Gastrocnemius medialis (tissue), 4 donors: ENCODE results near the gene B2M. TPM values are rescaled to one million over a fixed set of nuclear protein-coding genes. Genes with fewer than 3 reads are reported as not detected.
"Not testable (repeated sequence)": the region's sequence is repeated elsewhere in the genome, so short reads cannot be mapped to it uniquely, and the experiment has no call there.

Experiments
- ATAC-seq, 2 donors: fragments of 150-250 bp; one replicate each; pipeline ENCODE4 v1.9.1; 2016
- DNase-seq, 2 donors: peaks; one replicate each; pipeline ENCODE4 v3.0.0-alpha.2; 2019
- H3K27ac ChIP-seq, 4 donors: fragments of 200-600 bp; sonication (generic); 1 replicate in 1 of 4; 2 replicates in 3 of 4; pipeline ENCODE4 v1.5.1; 2016 to 2018; ENCODE audit warnings: mild to moderate bottlenecking in 2 of 4, moderate library complexity in 1 of 4
- H3K27me3 ChIP-seq, 3 donors: fragments of 200-600 bp; sonication (generic) in 2 of 3; 1 replicate in 1 of 3; 2 replicates in 2 of 3; pipeline versions ENCODE4 v1.5.1 to v1.6.0; 2016 to 2019; ENCODE audit warnings: mild to moderate bottlenecking in 1 of 3, moderate library complexity in 1 of 3
- H3K36me3 ChIP-seq, 2 donors: fragments of 200-600 bp; sonication (generic) in 1 of 2; one replicate each; pipeline ENCODE4 v1.5.1; 2017 to 2018
- H3K4me1 ChIP-seq, 2 donors: fragments of 200-600 bp; sonication (generic) in 1 of 2; one replicate each; pipeline ENCODE4 v1.5.1; 2016 to 2017; ENCODE audit warnings: mild to moderate bottlenecking in 2 of 2
- H3K4me3 ChIP-seq, 4 donors: fragments of 200-600 bp; sonication (generic) in 3 of 4; 1 replicate in 1 of 4; 2 replicates in 3 of 4; pipeline ENCODE4 v1.5.1; 2016 to 2019; ENCODE audit warnings: mild to moderate bottlenecking in 2 of 4
- H3K9me3 ChIP-seq, 3 donors: fragments of 200-600 bp; sonication (generic) in 2 of 3; 1 replicate in 1 of 3; 2 replicates in 2 of 3; pipeline ENCODE4 v1.5.1; 2016 to 2019
- CTCF ChIP-seq, 5 experiments: fragments of 450-650 bp in 3 of 5; fragments of 200-600 bp in 2 of 5; sonication (generic) in 2 of 5; IDR thresholded peaks in 4 of 5; conservative IDR thresholded peaks in 1 of 5; 1 replicate in 4 of 5; 2 replicates in 1 of 5; pipeline ENCODE4 v1.5.1; 2016 to 2019; ENCODE audit warnings: antibody characterized with exemption in 5 of 5, mild to moderate bottlenecking in 3 of 5, moderate library complexity in 3 of 5
- POLR2A ChIP-seq, 2 donors: fragments of 450-650 bp; IDR thresholded peaks; one replicate each; pipeline ENCODE4 v1.6.1; 2017; ENCODE audit warnings: antibody characterized with exemption in 2 of 2, mild to moderate bottlenecking in 2 of 2, moderate library complexity in 2 of 2
- in situ Hi-C, 4 donors: fragments of 200-750 bp; cut with MboI; loops; one replicate each; pipeline versions ENCODE4 v1.15.0 to v1.8.0; 2017; ENCODE audit warnings: low sequenced_read_pairs in 4 of 4
- intact Hi-C: fragments of 100-400 bp; cut with DNase I; formaldehyde crosslinking; loops from one replicate; pipeline ENCODE4 v1.15.1; 2023; ENCODE audit warnings: low total_unique reads
- total RNA-seq, 4 donors: library from RNA; depleted of rRNA; stranded (reverse); fragments of >200 nt; gene quantifications; one replicate each; pipeline versions ENCODE4 v1.1.0 to v1.2.3, GENCODE V29; 2016

Gene B2M
- total RNA-seq, 4 donors from 2014 or later = 787 to 1,106 (median 928) TPM

- peaks cover 16 to 24% of the 10 kb centered on the region in 2 donors for H3K4me1 ChIP-seq
- ATAC-seq = no peak
- intact Hi-C loops = loop anchor here (2.0 to 5.0 kb wide), 4 partner anchors 65 to 935 kb away; partner anchors contain the start of genes EIF3J, SERF2 and SPG11
Observed at GRCh38 chr15:44727485-44728231, 16.3 kb downstream of the B2M start.

GRCh38 chr15:44728232-44728575, 16.9 kb downstream of the B2M start:
- Histone ChIP-seq H3K4me1 (peaks cover 16 to 24% of the 10 kb centered on the region in 2 donors), H3K4me3 (peak overlapping the region; percentile 60 to 98 (median 84)), H3K27ac (peak overlapping the region; percentile 87 to 100 (median 96))
- intact Hi-C loops = loop anchor here (2.0 to 5.0 kb wide), 4 partner anchors 65 to 936 kb away; partner anchors contain the start of genes EIF3J, SERF2 and SPG11
- H3K36me3 ChIP-seq, H3K9me3 ChIP-seq, DNase-seq, ATAC-seq, H3K27me3 ChIP-seq: not testable (repeated sequence)
- in situ Hi-C loops = loop anchor here in 3 of 4 donors (25.0 kb wide), 1 partner anchor 141 kb away; no protein-coding TSS in a partner anchor

More at GRCh38 chr15:44727485-44728231, 16.3 kb downstream of the B2M start:
- TF ChIP-seq POLR2A (IDR thresholded peaks at IDR 0.05) = no peak
- TF ChIP-seq CTCF (IDR thresholded peaks at IDR 0.05 in 4 of 5, conservative IDR thresholded peaks at IDR 0.05 in 1 of 5) = no peak
- Histone ChIP-seq H3K27ac (peak overlapping the region; percentile 87 to 100 (median 96)), H3K4me3 (peak overlapping the region in 1 of 4 donors; percentile 88), H3K27me3 (no peaks in the 10 kb centered on the region), H3K9me3 (no peaks in the 10 kb centered on the region), H3K36me3 (peaks cover 0 to 8% of the 10 kb centered on the region in 2 donors)
- in situ Hi-C loops = loop anchor here in 3 of 4 donors (25.0 kb wide), 1 partner anchor 140 kb away; no protein-coding TSS in a partner anchor
- DNase-seq = no peak

- Histone ChIP-seq H3K27me3 (no peaks in the 10 kb centered on the region), H3K36me3 (peaks cover 0 to 8% of the 10 kb centered on the region in 2 donors), H3K27ac (peak overlapping the region; percentile 87 to 100 (median 96)), H3K4me1 (peaks cover 16 to 24% of the 10 kb centered on the region in 2 donors), H3K4me3 (peak overlapping the region; percentile 60 to 98 (median 84)), H3K9me3 (no peaks in the 10 kb centered on the region)
- DNase-seq (peak; percentile 90 to 96), ATAC-seq (peak; percentile 98)
- in situ Hi-C loops = loop anchor here in 3 of 4 donors (25.0 kb wide), 1 partner anchor 141 kb away; no protein-coding TSS in a partner anchor
- intact Hi-C loops = loop anchor here (1.0 to 5.0 kb wide), 5 partner anchors 17 to 936 kb away; partner anchors contain the start of genes B2M, EIF3J, PATL2 and SERF2
- no peak for TF ChIP-seq CTCF (IDR thresholded peaks at IDR 0.05 in 4 of 5, conservative IDR thresholded peaks at IDR 0.05 in 1 of 5)
- peak; percentile 80 to 87 for TF ChIP-seq POLR2A (IDR thresholded peaks at IDR 0.05)
Observed at GRCh38 chr15:44728576-44729407, 17.5 kb downstream of the B2M start.

- H3K27me3 ChIP-seq = no peaks in the 10 kb centered on the region
- peaks cover 0 to 8% of the 10 kb centered on the region in 2 donors for H3K36me3 ChIP-seq
- no peak for DNase-seq
- peak overlapping the region; percentile 60 to 98 (median 84) for H3K4me3 ChIP-seq
- peak overlapping the region; percentile 87 to 100 (median 96) for H3K27ac ChIP-seq
- in situ Hi-C loops = loop anchor here in 3 of 4 donors (10.0 to 25.0 kb wide), 2 partner anchors 65 to 142 kb away; partner anchors contain the start of gene SPG11 (in 1 of the 3)
- no peak for TF ChIP-seq POLR2A (IDR thresholded peaks at IDR 0.05)
- ATAC-seq = peak in 1 of 2 donors; percentile 21
- intact Hi-C loops = loop anchor here (1.0 to 5.0 kb wide), 5 partner anchors 18 to 937 kb away; partner anchors contain the start of genes B2M, EIF3J, PATL2 and SERF2
- H3K4me1 ChIP-seq = peaks cover 16 to 24% of the 10 kb centered on the region in 2 donors
- no peaks in the 10 kb centered on the region for H3K9me3 ChIP-seq
Observed at GRCh38 chr15:44729408-44730127, 18.3 kb downstream of the B2M start.
